ENCODE results near the gene FAM200A. TPM values are rescaled to one million over a fixed set of nuclear protein-coding genes. Genes with fewer than 3 reads are reported as not detected.
A peak's percentile ranks its signal among the peaks of the same experiment; 100 is the strongest.
"Not testable (repeated sequence)": the region's sequence is repeated elsewhere in the genome, so short reads cannot be mapped to it uniquely, and the experiment has no call there.

FAM200A gene
- total RNA-seq, 1 experiment from 2014 or later, result 10.8 TPM

GRCh38 chr7:99559175-99559915 is 7.4 kb upstream of the FAM200A start:
- DNase-seq (ENCODE audit: low read depth), result peak; percentile 22

- DNase-seq (ENCODE audit: low read depth), result peak; percentile 88
These were observed 6.6 kb upstream of the FAM200A start, which contains the start of gene ZNF655 for GRCh38 chr7:99558306-99559174. Gene ZNF655 (plus strand): TSS chr7:99558642. CDS start chr7:99560560, 1,918 bp downstream.

GRCh38 chr7:99557940-99558305 is 6.0 kb upstream of the FAM200A start:
- DNase-seq (ENCODE audit: low read depth), result peak; percentile 22

- no peak for DNase-seq (ENCODE audit: low read depth)
These were observed 5.3 kb upstream of the FAM200A start for GRCh38 chr7:99557196-99557607.

GRCh38 chr7:99554939-99555338 is 3.0 kb upstream of the FAM200A start:
- DNase-seq (ENCODE audit: low read depth), result no peak

GRCh38 chr7:99553039-99553438 is 1.1 kb upstream of the FAM200A start:
- no peak for DNase-seq (ENCODE audit: low read depth)

- DNase-seq (ENCODE audit: low read depth), result no peak
These were observed 580 bp downstream of the FAM200A start for GRCh38 chr7:99551334-99551733.

GRCh38 chr7:99549545-99549944 is 2.4 kb downstream of the FAM200A start:
- not testable (repeated sequence) for DNase-seq (ENCODE audit: low read depth)

- not testable (repeated sequence) for DNase-seq (ENCODE audit: low read depth)
These were observed 6.6 kb downstream of the FAM200A start for GRCh38 chr7:99545308-99545707.

- DNase-seq (ENCODE audit: low read depth), result no peak
These were observed 8.0 kb downstream of the FAM200A start for GRCh38 chr7:99543916-99544315.

GRCh38 chr7:99543081-99543671 is 8.7 kb downstream of the FAM200A start:
- DNase-seq (ENCODE audit: low read depth), result no peak

GRCh38 chr7:99541212-99541611 is 10.7 kb downstream of the FAM200A start:
- DNase-seq (ENCODE audit: low read depth), result no peak

GRCh38 chr7:99540542-99540941 is 11.4 kb downstream of the FAM200A start:
- no peak for DNase-seq (ENCODE audit: low read depth)

- no peak for DNase-seq (ENCODE audit: low read depth)
These were observed 12.6 kb downstream of the FAM200A start for GRCh38 chr7:99539213-99539811.

GRCh38 chr7:99535667-99536066 is 16.2 kb downstream of the FAM200A start:
- no peak for DNase-seq (ENCODE audit: low read depth)

GRCh38 chr7:99531354-99531765 is 20.6 kb downstream of the FAM200A start:
- DNase-seq (ENCODE audit: low read depth), result no peak

- no peak for DNase-seq (ENCODE audit: low read depth)
These were observed 26.0 kb downstream of the FAM200A start for GRCh38 chr7:99525713-99526440.

- no peak for DNase-seq (ENCODE audit: low read depth)
These were observed 30.5 kb downstream of the FAM200A start for GRCh38 chr7:99521399-99521798.

- no peak for DNase-seq (ENCODE audit: low read depth)
These were observed 37.9 kb downstream of the FAM200A start for GRCh38 chr7:99514050-99514449.

GRCh38 chr7:99505324-99505662 is 46.6 kb downstream of the FAM200A start:
- DNase-seq (ENCODE audit: low read depth), result no peak

- peak; percentile 96 for DNase-seq (ENCODE audit: low read depth)
These were observed 47.2 kb downstream of the FAM200A start, which contains the start of gene ZKSCAN5 for GRCh38 chr7:99504603-99505323. Gene ZKSCAN5 (plus strand): TSS chr7:99504662. CDS start chr7:99506045, 1,383 bp downstream.
